KG1 (cell line): Measurements from ENCODE around the gene FRMD4B.

ENCODE experiments used
- DNase-seq: peaks from one replicate; lab custom pipeline; 2025; lab: John Stamatoyannopoulos, UW

FRMD4B gene

GRCh38 chr3:69322158-69322509 is 63.8 kb downstream of the FRMD4B start:
- no peak for DNase-seq

- DNase-seq = no peak
These were observed 64.4 kb downstream of the FRMD4B start for GRCh38 chr3:69321301-69322157.

GRCh38 chr3:69320871-69321271 is 65.0 kb downstream of the FRMD4B start:
- DNase-seq = peak; percentile 17

GRCh38 chr3:69319652-69320051 is 66.2 kb downstream of the FRMD4B start:
- no peak for DNase-seq

- DNase-seq = no peak
These were observed 67.5 kb downstream of the FRMD4B start for GRCh38 chr3:69318410-69318809.

- no peak for DNase-seq
These were observed 72.6 kb downstream of the FRMD4B start for GRCh38 chr3:69313251-69313650.

DNA sequence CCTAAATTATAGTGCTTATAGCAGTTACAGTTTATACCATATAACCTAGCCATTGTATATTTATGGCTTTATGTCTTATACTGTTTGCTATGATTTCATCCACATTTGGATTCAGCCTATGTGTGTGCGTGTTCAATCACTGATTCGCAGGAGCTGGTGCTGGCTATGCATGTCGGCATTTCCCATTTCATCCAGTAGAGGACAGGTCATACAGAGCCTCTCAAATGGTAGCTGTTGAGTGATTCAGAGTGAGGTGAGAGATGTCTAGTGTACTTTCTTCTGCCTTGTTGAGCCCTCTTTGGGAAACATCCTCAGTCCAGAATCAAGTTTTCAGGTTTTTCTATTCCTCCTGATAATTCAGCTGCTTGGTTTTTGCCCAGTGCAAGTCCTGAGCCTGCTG is 76.1 kb downstream of the FRMD4B start:
- no peak for DNase-seq

GRCh38 chr3:69306239-69307185 is 79.4 kb downstream of the FRMD4B start:
- DNase-seq = peak; percentile 31

DNA sequence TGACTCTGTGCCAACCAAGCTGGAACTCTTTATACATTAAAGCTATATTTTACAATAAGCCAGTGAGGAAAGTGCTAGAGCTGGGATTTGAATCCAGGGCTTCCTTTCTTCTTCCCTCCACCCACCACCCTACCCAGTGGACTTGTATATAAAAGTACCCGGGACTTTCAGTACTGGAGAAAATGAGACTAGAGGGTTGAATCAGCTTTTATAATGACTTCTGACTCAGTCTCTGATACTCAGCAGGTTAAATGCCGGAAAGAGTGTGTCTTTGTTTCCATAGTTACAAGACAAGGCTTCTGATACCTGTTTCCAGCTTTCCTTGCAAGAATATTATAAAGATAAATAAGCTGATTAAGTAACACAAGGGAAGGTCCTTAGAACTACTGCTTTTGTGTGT is 80.9 kb downstream of the FRMD4B start:
- no peak for DNase-seq

DNA sequence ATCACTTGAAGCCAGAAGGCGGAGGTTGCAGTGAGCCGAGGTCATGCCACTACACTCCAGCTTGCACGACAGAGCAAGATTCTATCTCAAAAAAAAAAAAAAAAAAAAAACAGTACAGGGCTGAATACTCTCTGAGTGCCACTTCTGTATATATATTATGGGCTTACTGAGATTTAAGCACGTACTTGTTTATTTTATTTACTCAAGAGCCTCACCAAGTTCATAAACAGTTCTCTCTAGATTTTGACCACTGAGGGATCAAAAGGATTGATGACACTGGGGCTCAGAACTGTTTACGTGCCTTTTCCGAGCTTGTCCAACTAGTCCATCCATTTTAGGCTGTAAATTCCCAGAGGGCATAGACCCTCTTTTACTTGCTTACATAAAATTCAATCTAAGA is 81.5 kb downstream of the FRMD4B start:
- DNase-seq = no peak

- DNase-seq = no peak
These were observed 85.6 kb downstream of the FRMD4B start for GRCh38 chr3:69300296-69300695.

DNA sequence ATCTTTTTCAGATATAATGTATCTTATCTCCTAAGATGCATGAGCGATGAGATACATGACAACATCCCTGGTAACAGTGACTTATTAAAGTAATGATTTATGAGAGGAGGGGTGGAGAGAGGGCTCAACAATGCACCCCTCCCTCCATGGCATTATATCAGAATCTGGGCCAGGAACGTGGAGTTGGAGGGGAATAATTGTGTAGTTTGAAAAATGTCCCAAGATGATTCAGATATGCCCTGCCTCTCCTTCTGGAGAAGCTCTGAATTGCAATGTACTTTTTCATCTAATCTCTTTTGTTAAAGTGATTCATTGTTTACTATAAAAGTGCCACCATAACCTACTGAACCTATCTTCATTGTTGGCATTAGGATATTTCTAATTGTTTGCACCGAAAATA is 86.5 kb downstream of the FRMD4B start:
- DNase-seq = no peak

- DNase-seq = no peak
These were observed 88.4 kb downstream of the FRMD4B start for GRCh38 chr3:69297501-69297900.

DNA sequence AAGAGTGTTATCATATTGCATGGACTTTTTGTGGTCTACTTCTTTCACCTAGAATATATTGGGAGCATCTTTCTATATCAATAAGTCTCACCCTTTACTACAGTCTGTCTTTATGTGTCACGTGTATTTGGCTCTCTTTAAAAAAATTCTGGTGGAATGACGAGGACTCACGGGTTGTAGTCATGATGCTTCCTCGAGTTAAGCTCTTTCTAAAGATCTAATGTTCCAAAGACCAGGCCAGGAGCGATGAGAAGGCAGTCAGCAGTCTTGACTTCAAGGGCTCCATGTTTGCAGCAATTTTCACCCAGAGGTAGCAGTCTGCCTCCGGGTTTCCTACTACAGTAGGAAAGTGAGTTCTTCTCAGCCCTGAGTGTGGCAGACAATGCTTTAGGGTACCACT is 88.9 kb downstream of the FRMD4B start:
- no peak for DNase-seq

- no peak for DNase-seq
These were observed 91.7 kb downstream of the FRMD4B start for GRCh38 chr3:69294014-69294766.

- no peak for DNase-seq
These were observed 92.8 kb downstream of the FRMD4B start for GRCh38 chr3:69292959-69293574.

DNA sequence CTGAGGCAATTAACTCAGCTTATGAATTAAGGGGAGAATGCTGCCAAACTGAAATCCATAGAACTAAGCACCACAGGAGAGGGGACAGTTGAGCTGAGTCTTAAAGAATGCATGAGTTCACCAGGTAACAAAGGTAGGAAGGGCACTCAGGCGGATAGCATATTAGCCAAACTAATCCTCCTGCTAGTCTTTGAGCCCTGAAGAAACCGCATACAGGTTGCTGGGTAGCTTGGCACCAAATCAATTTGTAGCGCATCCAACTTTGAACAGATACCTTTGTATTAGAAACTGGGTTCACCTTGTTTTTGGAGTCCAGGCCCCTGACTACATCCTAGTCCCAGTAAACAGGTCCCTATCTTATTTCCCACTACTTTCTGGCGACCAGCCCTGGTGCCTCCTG is 93.7 kb downstream of the FRMD4B start:
- DNase-seq = no peak

DNA sequence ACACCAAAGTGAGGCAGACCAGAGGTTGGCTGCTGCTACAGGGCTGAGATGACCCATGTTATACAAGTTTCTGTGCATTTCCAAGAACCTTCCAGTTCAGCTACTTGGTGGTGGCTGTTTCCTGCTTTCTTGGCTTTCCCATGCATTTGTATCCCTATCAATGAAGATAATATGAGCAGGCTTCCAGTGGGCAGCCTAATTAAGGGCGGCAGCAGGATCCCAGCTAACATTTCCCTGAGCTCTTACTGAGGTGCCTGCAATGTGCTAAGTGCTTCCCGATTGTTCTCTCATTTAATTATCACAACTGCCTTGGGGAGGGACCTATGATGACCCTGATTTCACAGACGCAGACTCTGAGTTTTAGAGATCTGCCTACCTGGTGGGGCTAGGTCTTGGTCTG is 95.5 kb downstream of the FRMD4B start:
- no peak for DNase-seq

- DNase-seq = no peak
These were observed 95.9 kb downstream of the FRMD4B start for GRCh38 chr3:69290006-69290405.

GRCh38 chr3:69288161-69288895 is 97.6 kb downstream of the FRMD4B start:
- no peak for DNase-seq

DNA sequence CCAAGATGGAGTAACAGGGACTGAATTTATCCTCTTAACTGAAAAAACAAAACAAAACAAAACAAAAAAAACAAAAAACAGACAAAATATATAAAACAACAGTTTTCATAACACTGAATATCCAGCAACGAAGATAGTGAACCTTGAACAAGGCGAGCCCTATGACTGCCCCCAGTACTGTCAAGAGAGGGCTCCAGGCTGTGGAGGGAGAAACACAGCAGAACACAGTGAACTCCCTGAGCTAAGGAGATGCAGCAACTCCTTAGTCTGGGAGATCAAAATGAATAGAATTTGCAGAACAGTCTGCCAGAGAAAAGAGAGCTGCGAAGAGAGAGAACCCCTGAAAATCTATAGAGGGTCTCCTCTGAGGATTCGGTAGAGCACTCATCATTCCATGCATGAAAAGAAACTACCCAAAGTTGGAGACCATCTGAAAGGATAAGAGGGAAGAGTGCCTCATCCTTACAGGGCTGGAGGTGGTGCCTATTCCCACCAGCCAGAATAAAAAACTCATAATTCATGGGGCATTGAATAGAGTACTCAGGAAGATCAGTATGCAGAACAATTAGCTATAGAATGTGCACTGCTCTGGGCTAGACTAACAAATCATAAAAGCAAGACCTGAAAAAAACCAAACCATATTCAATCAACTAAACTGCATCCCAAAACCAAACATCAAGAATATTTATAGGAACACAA is 101.8 kb downstream of the FRMD4B start:
- no peak for DNase-seq
